HG02852 (cell line): Measurements from ENCODE around the gene DGLUCY.
"Not testable (repeated sequence)": the region's sequence is repeated elsewhere in the genome, so short reads cannot be mapped to it uniquely, and the experiment has no call there.

Source experiments
- ATAC-seq: cut with Tn5 transposase; IDR thresholded peaks from one replicate; pipeline ENCODE4 v1.9.1; 2021; ENCODE audit warnings: mild to moderate bottlenecking, moderate library complexity; ENCODE audit not compliant: unreplicated experiment

DGLUCY gene

GRCh38 chr14:91164676-91165075 lies 50.8 kb downstream of the DGLUCY start:
- ATAC-seq: no peak

GRCh38 chr14:91167380-91167770 lies 53.5 kb downstream of the DGLUCY start:
- ATAC-seq: no peak

GRCh38 chr14:91169951-91170350 lies 56.1 kb downstream of the DGLUCY start:
- ATAC-seq: no peak

- ATAC-seq: no peak
Measured at GRCh38 chr14:91170504-91171121, 56.7 kb downstream of the DGLUCY start.

GRCh38 chr14:91171291-91171690 lies 57.4 kb downstream of the DGLUCY start:
- ATAC-seq: no peak

GRCh38 chr14:91173221-91173670 lies 59.4 kb downstream of the DGLUCY start:
- ATAC-seq: no peak

- ATAC-seq: no peak
Measured at GRCh38 chr14:91173904-91174303, 60.0 kb downstream of the DGLUCY start.

- ATAC-seq: no peak
Measured at GRCh38 chr14:91175291-91176201, 61.7 kb downstream of the DGLUCY start.

- no peak for ATAC-seq
Measured at GRCh38 chr14:91177073-91178034, 63.5 kb downstream of the DGLUCY start.

- no peak for ATAC-seq
Measured at GRCh38 chr14:91180611-91181010, 66.7 kb downstream of the DGLUCY start.

GRCh38 chr14:91182753-91183152 lies 68.9 kb downstream of the DGLUCY start:
- not testable (repeated sequence) for ATAC-seq

GRCh38 chr14:91184559-91184958 lies 70.7 kb downstream of the DGLUCY start:
- no peak for ATAC-seq

- ATAC-seq: no peak
Measured at GRCh38 chr14:91185721-91186120, 71.8 kb downstream of the DGLUCY start.

- no peak for ATAC-seq
Measured at GRCh38 chr14:91186515-91187066, 72.7 kb downstream of the DGLUCY start.

GRCh38 chr14:91187271-91187670 lies 73.4 kb downstream of the DGLUCY start:
- ATAC-seq: no peak

GRCh38 chr14:91190853-91191252 lies 77.0 kb downstream of the DGLUCY start:
- ATAC-seq: no peak

- ATAC-seq: no peak
Measured at GRCh38 chr14:91193069-91193468, 79.2 kb downstream of the DGLUCY start.

- no peak for ATAC-seq
Measured at GRCh38 chr14:91195881-91196280, 82.0 kb downstream of the DGLUCY start.

- no peak for ATAC-seq
Measured at GRCh38 chr14:91197631-91198030, 83.8 kb downstream of the DGLUCY start.

- ATAC-seq: not testable (repeated sequence)
Measured at GRCh38 chr14:91200802-91201201, 86.9 kb downstream of the DGLUCY start.
